HG02870 (cell line): Measurements from ENCODE around the gene RNF10.
"Not testable (repeated sequence)": the region's sequence is repeated elsewhere in the genome, so short reads cannot be mapped to it uniquely, and the experiment has no call there.

Experiments
- ATAC-seq: cut with Tn5 transposase; IDR thresholded peaks from one replicate; pipeline ENCODE4 v1.9.1; 2021; ENCODE audit warnings: mild to moderate bottlenecking, moderate library complexity; ENCODE audit not compliant: unreplicated experiment

The RNF10 gene

DNA sequence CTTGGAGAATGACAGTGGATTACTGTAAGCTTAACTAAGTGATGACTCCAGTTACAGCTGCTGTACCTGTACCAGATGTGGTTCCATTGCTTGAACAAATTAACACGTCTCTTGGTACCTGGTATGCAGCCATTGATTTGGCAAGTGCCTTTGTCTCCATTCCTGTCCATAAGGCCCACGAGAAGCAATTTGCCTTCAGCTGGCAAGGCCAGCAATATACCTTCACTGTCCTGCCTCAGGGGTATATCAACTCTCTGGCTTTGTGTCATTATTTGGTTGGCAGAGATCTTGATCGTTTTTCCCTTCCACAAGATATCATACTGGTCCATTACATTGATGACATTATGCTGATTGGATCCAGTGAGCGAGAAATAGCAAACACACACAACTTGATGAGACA is 76.4 kb downstream of the RNF10 start:
- ATAC-seq: no peak

DNA sequence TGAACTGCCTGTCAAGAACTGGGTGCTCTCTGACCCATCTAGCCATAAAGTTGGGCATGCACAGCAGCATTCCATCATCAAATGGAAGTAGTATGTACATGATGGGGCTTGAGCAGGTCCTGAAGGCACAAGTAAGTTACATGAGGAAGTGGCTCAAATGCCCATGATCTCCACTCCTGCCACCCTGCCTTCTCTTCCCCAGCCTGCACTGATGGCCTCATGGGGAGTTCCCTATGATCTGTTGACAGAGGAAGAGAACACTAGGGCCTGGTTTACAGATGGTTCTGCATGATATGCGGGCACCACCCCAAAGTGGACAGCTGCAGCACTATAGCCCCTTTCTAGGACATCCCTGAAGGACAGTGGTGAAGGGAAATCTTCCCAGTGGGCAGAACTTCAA is 77.4 kb downstream of the RNF10 start:
- ATAC-seq: not testable (repeated sequence)

DNA sequence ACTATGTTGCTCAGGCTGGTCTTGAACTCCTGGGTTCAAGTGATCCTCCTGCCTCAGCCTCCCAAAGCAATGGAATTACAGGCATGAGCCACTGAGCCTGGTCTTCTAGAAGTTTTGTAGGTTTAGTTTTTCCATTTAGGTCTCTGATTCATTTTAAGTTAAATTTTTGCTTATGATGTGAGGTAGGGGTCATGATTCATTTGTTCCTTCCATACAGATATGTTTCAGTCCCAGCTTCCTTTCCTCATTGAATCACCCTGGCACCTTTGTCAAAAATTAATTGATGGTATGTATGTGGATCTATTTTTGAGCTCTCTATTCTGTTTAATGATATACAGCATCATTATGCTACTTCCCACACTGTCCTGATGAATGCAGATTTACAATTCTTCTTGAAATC is 80.7 kb downstream of the RNF10 start:
- no peak for ATAC-seq

DNA sequence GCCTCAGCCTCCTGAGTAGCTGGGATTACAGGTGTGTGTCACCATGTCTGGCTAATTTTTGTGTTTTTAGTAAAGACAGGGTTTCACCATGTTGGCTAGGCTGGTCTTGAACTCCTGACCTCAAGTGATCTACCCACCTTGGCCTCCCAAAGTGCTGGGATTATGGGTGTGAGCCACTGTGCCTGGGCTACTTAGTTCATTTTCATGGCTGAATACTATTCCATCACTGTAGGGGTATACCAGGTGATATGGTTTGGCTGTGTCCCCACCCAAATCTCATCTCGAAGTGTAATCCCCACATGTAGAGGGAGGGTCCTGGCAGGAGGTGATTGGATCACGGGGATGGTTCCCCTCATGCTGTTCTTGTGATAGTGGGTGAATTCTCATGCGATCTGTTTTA is 83.0 kb downstream of the RNF10 start:
- not testable (repeated sequence) for ATAC-seq

DNA sequence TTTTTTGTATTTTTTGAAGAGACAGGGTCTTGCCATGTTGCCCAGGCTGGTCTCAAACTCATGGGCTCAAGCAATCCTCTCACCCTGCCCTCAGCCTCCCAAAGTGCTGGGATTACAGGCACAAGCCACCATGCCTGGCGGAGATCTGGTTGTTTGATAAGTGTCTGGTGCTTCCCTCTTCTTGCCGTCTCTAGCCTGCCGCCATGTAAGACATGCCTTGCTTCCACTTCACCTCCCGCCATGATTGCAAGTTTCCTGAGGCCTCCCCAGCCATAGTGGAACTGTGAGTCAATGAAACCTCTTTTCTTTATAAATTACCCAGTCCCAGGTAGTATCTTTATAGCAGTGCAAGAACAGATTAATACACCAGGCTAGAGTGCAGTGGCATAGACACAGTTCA is 83.6 kb downstream of the RNF10 start:
- not testable (repeated sequence) for ATAC-seq

DNA sequence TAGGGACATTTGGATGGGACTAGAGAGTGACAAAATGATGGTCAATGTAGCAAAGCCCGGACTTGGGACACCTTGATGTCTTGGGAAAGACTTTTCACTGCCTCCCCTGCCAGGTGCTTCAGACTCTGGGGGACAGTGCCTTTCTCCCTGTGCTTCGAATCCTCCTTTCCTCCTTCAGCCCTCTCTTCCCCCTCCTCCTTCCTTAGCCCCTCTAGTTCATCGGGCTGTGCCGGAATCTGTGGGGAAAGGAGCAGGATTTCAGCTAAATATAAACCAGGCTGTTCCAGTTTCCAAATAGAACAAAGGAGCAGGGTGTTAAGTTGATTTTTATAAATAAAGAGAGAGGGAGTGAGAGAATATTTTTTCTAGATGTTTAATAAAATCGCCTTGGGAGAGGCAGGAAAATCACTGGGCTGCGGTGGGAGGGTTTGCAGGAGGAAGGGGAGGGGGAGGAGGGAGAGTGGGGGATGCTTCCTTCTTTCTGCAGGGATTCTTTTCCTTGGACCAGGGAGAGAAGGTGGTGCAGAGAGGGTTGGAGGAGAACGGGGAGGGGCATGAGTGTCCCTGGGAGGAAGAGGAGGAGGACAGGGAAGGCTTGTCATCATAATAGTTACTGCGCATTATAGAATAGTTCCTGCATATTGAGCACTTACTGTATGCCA is 84.9 kb downstream of the RNF10 start:
- no peak for ATAC-seq

DNA sequence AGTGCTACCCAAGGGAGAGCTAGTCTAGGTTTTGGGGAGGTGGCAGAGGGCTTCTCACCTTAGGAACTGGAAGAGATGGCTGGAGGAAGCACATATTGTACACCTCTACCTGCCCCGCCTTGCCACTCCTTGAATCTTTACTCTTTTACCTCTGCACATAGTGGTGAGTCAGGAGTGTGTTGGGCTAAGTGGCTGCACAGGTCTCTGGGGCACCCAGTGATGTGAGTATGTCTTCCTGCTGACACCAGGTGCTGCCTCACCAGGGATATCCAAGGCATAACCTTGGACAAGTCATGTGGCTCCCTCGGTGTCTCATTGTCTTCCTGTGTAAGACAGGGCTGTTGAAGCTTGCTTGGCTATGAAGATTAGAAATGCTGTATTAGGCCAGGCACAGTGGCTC is 86.5 kb downstream of the RNF10 start:
- no peak for ATAC-seq

DNA sequence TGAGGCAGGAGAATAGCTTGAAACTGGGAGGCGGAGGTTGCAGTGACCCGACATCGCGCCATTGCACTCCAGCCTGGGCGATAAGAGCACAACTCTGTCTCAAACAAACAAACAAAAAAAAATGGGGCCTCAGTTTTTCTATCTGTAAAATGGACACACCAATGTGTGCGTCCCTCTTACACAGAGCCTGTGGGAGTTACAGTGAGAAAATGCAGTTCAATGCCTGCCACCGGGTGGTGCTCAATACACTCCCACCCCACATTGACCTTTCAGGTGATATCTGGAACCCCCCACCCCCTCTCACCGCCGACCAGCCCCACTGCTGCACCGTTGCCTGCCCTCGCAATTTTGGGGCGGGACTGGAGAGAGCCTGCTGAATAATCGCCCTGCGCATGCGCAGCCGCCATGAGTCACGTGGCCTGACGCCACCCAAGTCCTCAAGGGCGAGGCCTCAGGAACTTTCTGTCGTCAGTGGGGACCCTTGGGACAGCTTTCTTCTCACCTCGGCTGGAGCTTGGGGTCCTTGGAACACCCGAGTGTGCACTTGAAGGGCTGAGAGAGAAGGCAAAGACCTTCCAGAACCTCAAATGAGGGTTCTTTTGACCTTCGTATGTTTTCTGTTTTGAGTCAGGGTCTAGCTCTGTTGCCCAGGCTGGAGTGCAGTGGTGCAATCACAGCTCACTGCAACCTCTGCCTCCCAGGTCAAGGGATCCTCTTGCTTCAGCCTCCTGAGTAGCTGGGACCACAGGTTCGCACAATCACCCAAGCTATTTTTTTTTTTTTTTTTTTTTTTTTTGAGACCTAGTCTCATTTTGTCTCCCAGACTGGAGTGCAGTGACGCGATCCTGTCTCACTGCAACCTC is 91.6 kb downstream of the RNF10 start:
- ATAC-seq: no peak
